Coronary artery (tissue), 2 donors: ENCODE results near the gene ATP11A.

ENCODE experiments used
- DNase-seq: peaks from one replicate; pipeline ENCODE4 v3.0.0-alpha.2; 2017; ENCODE audit warnings: low spot score
- H3K27ac ChIP-seq, 2 donors: fragments of 200-600 bp; sonication (generic); one replicate each; pipeline ENCODE4 v1.5.1; 2016 to 2019
- H3K4me3 ChIP-seq: fragments of 200-600 bp; sonication (generic); 2 replicates; pipeline ENCODE4 v1.5.1; 2016; ENCODE audit warnings: mild to moderate bottlenecking, moderate library complexity
- TF ChIP-seq, protein P1 (sequence below): fragments of 200-600 bp; sonication (generic); IDR thresholded peaks from one replicate; pipeline ENCODE4 v1.5.1; 2019; ENCODE audit warnings: antibody characterized with exemption

The ATP11A gene

DNA sequence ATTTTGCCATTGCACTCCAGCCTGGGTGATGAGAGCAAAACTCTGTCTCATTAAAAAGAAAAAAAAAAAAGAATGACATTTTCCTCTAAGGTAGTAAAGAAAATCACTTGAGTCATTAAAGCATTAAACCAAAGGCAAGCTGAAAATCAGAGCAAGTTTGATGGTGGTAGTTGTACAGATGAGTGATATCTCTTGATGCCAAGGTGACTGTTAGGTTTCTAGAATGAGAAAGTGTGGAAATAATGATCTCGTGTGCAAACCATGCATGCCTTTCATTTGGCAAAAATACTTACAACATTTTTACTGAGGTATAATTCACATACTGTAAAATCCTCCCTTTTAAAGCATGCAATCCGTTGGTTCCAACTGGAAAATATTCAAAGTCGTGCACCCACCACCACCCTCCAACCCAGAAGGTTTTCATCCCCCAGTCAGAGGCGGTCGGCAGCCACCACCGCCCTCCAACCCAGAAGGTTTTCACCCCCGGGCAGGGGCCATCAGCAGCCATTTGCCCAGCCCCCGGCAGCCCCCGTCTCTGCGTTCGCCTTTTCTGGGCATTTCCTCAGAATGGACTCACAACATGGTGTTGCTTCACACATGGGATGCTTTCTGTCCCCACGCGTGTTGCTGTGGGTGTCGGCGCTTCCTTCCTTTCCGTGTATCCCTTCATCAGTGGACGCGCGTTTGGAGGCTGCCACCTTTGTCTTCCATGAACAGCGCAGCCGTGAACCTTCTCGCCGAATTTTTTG, 90.2 kb downstream of the ATP11A start:
- H3K4me3 ChIP-seq, result no peak overlapping the region
- TF ChIP-seq, protein P1, sequence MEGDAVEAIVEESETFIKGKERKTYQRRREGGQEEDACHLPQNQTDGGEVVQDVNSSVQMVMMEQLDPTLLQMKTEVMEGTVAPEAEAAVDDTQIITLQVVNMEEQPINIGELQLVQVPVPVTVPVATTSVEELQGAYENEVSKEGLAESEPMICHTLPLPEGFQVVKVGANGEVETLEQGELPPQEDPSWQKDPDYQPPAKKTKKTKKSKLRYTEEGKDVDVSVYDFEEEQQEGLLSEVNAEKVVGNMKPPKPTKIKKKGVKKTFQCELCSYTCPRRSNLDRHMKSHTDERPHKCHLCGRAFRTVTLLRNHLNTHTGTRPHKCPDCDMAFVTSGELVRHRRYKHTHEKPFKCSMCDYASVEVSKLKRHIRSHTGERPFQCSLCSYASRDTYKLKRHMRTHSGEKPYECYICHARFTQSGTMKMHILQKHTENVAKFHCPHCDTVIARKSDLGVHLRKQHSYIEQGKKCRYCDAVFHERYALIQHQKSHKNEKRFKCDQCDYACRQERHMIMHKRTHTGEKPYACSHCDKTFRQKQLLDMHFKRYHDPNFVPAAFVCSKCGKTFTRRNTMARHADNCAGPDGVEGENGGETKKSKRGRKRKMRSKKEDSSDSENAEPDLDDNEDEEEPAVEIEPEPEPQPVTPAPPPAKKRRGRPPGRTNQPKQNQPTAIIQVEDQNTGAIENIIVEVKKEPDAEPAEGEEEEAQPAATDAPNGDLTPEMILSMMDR, result no peak
- no peak for DNase-seq
- H3K27ac ChIP-seq, result no peak overlapping the region

DNA sequence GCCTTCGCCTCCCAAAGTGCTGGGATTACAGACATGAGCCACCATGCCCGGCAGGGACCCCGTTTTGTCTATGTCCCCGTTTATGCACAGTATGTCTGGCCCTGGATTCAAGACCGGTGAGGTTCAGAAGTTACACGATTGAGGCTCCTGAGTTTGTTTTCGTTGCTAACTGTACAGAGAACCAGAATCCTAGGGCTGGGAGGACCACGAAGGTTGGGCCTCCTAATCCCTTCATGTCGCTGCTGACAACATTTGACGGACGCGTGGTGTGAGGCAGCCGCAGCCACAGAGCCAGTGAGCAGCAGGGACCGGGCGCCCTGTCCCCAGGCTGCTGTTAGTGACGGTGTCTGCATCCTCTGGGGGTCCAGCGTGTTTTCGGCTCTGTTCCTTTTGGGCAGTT, 91.4 kb downstream of the ATP11A start:
- no peak overlapping the region for H3K27ac ChIP-seq
- no peak for DNase-seq
- TF ChIP-seq, protein P1, result no peak
- H3K4me3 ChIP-seq, result no peak overlapping the region

DNA sequence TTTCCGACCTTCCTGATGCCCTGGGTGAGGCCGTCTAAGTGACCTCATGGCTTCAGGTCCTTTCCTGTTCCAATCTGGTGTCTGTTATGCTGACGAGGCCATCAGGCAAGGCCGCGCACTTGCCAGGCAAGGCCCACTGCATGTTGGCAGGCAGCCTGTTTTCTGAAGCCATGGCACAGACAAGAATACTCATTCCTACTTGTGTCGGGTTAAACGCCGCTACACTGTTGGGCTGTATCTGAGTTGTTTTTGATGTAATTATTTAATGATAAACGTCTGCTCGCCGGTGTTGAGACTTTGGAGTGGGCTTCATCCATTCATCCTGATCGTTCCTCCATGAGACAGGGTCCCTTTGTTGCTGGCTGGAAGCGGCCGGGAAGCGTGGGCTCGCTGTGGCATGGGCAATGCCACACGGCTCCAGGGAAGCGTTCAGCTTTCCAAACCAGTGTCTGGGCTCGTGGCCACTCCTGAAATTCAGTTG, 92.1 kb downstream of the ATP11A start:
- Histone ChIP-seq H3K27ac (no peak overlapping the region), H3K4me3 (no peak overlapping the region)
- TF ChIP-seq, protein P1, result no peak
- DNase-seq, result no peak

DNA sequence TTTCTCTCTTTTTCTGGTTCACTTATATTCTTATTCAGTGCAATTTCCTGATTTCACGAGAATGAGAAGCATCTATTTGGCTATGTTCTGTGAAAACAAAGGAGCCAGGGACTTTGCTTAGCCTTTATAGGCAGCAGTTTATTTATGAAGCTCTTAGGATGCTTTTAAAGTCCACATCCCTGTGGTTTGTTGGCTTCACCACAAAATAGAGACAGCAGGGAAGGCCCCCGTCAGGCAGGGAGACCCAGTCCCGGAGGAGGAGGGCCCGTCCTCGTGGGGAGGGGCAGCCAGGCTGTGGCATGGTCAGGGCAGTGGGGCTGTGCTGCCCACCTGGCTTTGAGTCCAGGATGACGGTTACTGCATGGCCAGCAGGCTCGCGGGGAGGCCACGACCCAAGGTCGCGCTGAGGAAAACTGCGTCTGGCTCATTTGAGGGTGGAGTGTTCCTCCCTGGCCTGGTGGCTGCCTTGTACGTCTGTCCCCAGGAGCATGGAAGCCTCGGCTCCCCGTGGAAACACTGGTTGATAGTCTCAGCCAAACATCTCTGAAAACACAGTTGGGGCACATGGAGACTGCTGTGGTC, 92.7 kb downstream of the ATP11A start:
- TF ChIP-seq, protein P1, result no peak
- Histone ChIP-seq H3K4me3 (no peak overlapping the region), H3K27ac (no peak overlapping the region)
- DNase-seq, result no peak

DNA sequence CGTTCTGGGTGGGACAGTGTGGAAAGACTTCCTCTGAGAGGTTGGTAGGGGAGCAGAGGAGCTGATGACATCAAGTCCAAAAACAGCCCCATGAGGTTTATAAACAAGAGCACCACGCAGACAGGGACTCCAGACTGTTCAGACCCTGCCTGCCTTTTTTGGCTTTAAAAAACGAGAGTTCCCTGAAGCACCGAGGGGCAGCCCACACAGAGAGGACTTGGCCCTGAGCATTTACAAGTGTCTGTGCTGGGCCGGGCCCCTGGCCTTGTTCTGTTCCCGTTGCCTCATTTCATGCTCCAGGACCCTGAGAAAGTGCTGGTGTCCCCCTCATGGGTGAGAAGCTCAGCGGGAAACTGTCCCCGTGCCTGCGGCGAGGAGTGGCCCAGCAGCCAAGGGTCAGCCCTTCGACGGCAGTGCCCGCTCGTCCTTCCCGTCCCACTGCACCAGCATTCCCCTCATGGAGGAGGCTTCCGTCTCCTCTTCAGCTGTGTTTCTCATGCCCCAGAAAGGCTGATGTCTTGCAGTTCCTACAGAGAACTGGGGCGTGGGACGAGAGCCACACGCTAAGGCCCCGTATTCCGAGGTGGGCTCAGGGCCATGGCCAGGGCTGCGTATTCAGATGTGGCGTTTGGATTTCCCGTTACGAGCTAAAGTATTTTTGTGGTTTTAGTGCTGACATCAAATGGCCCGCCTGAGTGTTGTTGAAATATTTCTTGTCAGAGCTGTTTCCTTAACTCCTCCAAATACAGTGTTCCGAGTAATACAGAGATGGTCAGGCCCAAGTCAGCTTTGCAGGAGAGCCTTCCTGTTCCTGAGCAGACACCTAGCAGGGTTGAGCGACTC, 93.5 kb downstream of the ATP11A start:
- TF ChIP-seq, protein P1, result no peak
- Histone ChIP-seq H3K27ac (peak overlapping the region in 1 of 2 donors; percentile 13), H3K4me3 (no peak overlapping the region)
- no peak for DNase-seq

DNA sequence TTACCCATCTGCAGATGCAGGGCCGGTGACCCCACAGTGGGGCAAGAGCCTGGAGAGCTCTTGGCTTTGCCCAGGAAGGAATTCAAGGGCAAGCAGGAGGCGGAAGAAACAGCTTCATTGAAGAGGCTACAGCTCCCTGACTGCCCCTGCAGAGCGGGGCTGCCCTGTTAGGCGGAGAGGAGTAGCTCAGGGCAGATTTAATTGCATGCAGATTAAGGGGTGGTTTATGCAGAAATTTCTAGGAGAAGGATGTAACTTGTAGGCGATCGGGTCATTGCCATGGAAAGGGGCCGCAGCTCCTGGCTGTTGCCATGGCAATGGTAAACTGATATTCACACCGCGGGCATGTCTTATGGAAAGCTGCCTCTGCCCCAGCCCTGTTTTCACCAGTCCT, 94.1 kb downstream of the ATP11A start:
- TF ChIP-seq, protein P1, result no peak
- H3K27ac ChIP-seq, result no peak overlapping the region
- no peak overlapping the region for H3K4me3 ChIP-seq
- no peak for DNase-seq
